Panc1 (cell line): ENCODE results near the gene XXYLT1. TPM values are rescaled to one million over a fixed set of nuclear protein-coding genes. Genes with fewer than 3 reads are reported as not detected.

Experiments used
- ATAC-seq: fragments of 200-7000 bp; cut with Tn5 transposase; 2 replicates; pipeline ENCODE4 v1.9.1; 2020; ENCODE audit warnings: mild to moderate bottlenecking, moderate library complexity
- BruUV-seq: library from RNA; stranded (reverse); fragments of 400-500 nt; replicated peaks from 2 replicates; lab custom pipeline; 2021; lab: Mats Ljungman, UMichigan
- CTCF ChIA-PET: fragments of 300-600 bp; sonication (Branson Sonifier 250); formaldehyde crosslinking; loops from one replicate; lab custom pipeline; 2022; ENCODE audit warnings: antibody characterized with exemption; lab: Charles Lee
- POLR2A ChIA-PET: fragments of 300-600 bp; sonication (Branson Sonifier 250); formaldehyde crosslinking; loops from one replicate; lab custom pipeline; 2022; ENCODE audit warnings: antibody characterized with exemption; lab: Charles Lee
- DNase-seq: peaks from one replicate; pipeline ENCODE4 v3.0.0-alpha.2; 2010; ENCODE audit warnings: low read depth, low spot score
- H3K27ac ChIP-seq: 2 replicates; pipeline ENCODE4 v1.5.1; 2011; ENCODE audit warnings: mild to moderate bottlenecking, low read length, inconsistent platforms
- H3K27me3 ChIP-seq: fragments of 200-500 bp; sonication (Bioruptor generic); 2 replicates; pipeline ENCODE4 v1.6.0; 2014; ENCODE audit warnings: low read length, inconsistent platforms; ENCODE audit not compliant: control insufficient read depth, insufficient read depth
- H3K36me3 ChIP-seq: fragments of 200-500 bp; sonication (Bioruptor generic); 2 replicates; pipeline ENCODE4 v1.5.1; 2014; ENCODE audit warnings: inconsistent platforms, mild to moderate bottlenecking, low read length, moderate library complexity; ENCODE audit not compliant: control insufficient read depth, insufficient read depth
- H3K4me1 ChIP-seq: 2 replicates; pipeline ENCODE4 v1.5.1; 2011; ENCODE audit warnings: inconsistent platforms, mild to moderate bottlenecking, low read length, moderate library complexity; ENCODE audit not compliant: control insufficient read depth, insufficient read depth
- H3K4me3 ChIP-seq, 2 experiments: 2 replicates each; pipeline ENCODE4 v1.5.1; 2011 to 2012; ENCODE audit warnings: low read depth in 2 of 2, low read length in 2 of 2, mild to moderate bottlenecking in 2 of 2, inconsistent platforms in 1 of 2, moderate library complexity in 1 of 2
- H3K9me3 ChIP-seq: fragments of 200-500 bp; sonication (Bioruptor generic); 2 replicates; pipeline ENCODE4 v1.5.1; 2014; ENCODE audit warnings: low read depth, mild to moderate bottlenecking, inconsistent platforms, low read length, moderate library complexity; ENCODE audit not compliant: control insufficient read depth, insufficient read depth
- POLR2AphosphoS5 ChIP-seq: IDR thresholded peaks from 2 replicates; pipeline ENCODE4 v1.6.1; 2012; ENCODE audit warnings: mild to moderate bottlenecking, low read depth, low read length, moderate library complexity
- SIN3A ChIP-seq: IDR thresholded peaks from 2 replicates; pipeline ENCODE4 v1.6.1; 2012; ENCODE audit warnings: low read depth, mild to moderate bottlenecking, low read length, moderate library complexity, borderline replicate concordance; ENCODE audit not compliant: insufficient read depth
- TCF7L2 ChIP-seq: IDR thresholded peaks from 2 replicates; pipeline ENCODE4 v1.6.1; 2011; ENCODE audit warnings: mild to moderate bottlenecking, low read depth, low read length, inconsistent platforms
- in situ Hi-C: cut with HindIII; loops from 2 replicates; pipeline ENCODE4 v1.10.0; 2016; ENCODE audit warnings: low sequenced_read_pairs, low pct_unique_long_range_greater_than_20kb
- intact Hi-C: fragments of 100-400 bp; cut with micrococcal nuclease; formaldehyde crosslinking; loops from one replicate; pipeline ENCODE4 v1.10.0; 2022; ENCODE audit not compliant: unreplicated experiment
- total RNA-seq: library from RNA; stranded (reverse); gene quantifications from one replicate; pipeline ENCODE4 v1.2.1, GENCODE V29; 2021; ENCODE audit not compliant: unreplicated experiment
- TF ChIP-seq, protein P1 (sequence below), 2 experiments: IDR thresholded peaks; 2 replicates each; pipeline ENCODE4 v1.6.1; 2011 to 2012; ENCODE audit warnings: low read depth in 2 of 2, control low read depth in 1 of 2, low read length in 1 of 2, mild to moderate bottlenecking in 1 of 2, moderate library complexity in 1 of 2; ENCODE audit not compliant: insufficient read depth in 1 of 2
- TF ChIP-seq, protein P2 (sequence below): fragments of 450-650 bp; IDR thresholded peaks from 2 replicates; pipeline ENCODE4 v1.5.1; 2017; ENCODE audit warnings: mild to moderate bottlenecking

Gene XXYLT1
- total RNA-seq, 1 experiment from 2014 or later, result 26.0 TPM

DNA sequence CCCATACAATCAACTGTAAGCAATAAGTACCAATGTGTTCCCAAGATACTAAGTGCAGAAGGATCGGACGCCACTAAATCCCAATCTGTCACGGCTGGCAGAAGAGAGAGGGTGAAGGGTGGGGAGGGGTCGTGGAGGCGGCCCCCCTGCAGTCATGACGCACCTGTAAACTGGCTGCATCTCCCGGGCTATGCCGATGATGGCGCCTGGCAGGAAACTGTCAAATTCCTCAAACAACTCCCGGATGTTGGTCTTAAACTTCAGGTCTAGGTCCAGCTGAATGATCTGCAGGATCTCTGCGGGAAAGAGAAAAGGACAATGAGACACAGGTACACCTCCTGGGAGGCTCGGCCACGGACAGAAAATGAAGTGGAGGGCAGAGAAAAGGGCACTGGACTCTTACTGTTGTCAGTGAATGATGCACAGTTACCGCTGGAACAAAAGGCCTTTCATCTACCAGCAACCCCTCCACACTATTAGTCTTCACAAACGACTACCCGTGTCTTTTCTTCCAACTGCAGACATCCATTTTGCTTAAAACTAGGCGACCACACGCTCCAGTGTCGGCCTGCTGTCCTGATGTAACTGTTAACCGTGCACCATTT is 114.6 kb downstream of the XXYLT1 start:
- BruUV-seq, result no TSS peak
- TF ChIP-seq TCF7L2, result no peak
- TF ChIP-seq SIN3A, result no peak
- TF ChIP-seq, protein P1, sequence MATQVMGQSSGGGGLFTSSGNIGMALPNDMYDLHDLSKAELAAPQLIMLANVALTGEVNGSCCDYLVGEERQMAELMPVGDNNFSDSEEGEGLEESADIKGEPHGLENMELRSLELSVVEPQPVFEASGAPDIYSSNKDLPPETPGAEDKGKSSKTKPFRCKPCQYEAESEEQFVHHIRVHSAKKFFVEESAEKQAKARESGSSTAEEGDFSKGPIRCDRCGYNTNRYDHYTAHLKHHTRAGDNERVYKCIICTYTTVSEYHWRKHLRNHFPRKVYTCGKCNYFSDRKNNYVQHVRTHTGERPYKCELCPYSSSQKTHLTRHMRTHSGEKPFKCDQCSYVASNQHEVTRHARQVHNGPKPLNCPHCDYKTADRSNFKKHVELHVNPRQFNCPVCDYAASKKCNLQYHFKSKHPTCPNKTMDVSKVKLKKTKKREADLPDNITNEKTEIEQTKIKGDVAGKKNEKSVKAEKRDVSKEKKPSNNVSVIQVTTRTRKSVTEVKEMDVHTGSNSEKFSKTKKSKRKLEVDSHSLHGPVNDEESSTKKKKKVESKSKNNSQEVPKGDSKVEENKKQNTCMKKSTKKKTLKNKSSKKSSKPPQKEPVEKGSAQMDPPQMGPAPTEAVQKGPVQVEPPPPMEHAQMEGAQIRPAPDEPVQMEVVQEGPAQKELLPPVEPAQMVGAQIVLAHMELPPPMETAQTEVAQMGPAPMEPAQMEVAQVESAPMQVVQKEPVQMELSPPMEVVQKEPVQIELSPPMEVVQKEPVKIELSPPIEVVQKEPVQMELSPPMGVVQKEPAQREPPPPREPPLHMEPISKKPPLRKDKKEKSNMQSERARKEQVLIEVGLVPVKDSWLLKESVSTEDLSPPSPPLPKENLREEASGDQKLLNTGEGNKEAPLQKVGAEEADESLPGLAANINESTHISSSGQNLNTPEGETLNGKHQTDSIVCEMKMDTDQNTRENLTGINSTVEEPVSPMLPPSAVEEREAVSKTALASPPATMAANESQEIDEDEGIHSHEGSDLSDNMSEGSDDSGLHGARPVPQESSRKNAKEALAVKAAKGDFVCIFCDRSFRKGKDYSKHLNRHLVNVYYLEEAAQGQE (IDR thresholded peaks at IDR 0.05; ENCODE audit: insufficient read depth in 1 of 2, low read depth in 2 of 2, low read length in 1 of 2), result no peak
- no peak for TF ChIP-seq POLR2AphosphoS5
- TF ChIP-seq, protein P2, sequence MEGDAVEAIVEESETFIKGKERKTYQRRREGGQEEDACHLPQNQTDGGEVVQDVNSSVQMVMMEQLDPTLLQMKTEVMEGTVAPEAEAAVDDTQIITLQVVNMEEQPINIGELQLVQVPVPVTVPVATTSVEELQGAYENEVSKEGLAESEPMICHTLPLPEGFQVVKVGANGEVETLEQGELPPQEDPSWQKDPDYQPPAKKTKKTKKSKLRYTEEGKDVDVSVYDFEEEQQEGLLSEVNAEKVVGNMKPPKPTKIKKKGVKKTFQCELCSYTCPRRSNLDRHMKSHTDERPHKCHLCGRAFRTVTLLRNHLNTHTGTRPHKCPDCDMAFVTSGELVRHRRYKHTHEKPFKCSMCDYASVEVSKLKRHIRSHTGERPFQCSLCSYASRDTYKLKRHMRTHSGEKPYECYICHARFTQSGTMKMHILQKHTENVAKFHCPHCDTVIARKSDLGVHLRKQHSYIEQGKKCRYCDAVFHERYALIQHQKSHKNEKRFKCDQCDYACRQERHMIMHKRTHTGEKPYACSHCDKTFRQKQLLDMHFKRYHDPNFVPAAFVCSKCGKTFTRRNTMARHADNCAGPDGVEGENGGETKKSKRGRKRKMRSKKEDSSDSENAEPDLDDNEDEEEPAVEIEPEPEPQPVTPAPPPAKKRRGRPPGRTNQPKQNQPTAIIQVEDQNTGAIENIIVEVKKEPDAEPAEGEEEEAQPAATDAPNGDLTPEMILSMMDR, result no peak
- Histone ChIP-seq H3K4me1 (peaks cover 54% of the 10 kb centered on the region), H3K27ac (peak overlapping the region; percentile 36; the same call in 1 of the 2 replicates), H3K9me3 (no peaks in the 10 kb centered on the region), H3K4me3 (no peak overlapping the region), H3K27me3 (no peaks in the 10 kb centered on the region), H3K36me3 (no peaks in the 10 kb centered on the region)
- ATAC-seq, result no peak
- intact Hi-C loops, result loop anchor here (10.0 kb wide), 1 partner anchor 98 kb away; no protein-coding TSS in a partner anchor
- in situ Hi-C loops, result no loop called here
- no peak for DNase-seq
- POLR2A ChIA-PET, result no interaction called here
- CTCF ChIA-PET, result interaction anchor here (0.6 kb wide), 1 partner anchor 106 kb away, joined by 3 read pairs; no protein-coding TSS in a partner anchor

DNA sequence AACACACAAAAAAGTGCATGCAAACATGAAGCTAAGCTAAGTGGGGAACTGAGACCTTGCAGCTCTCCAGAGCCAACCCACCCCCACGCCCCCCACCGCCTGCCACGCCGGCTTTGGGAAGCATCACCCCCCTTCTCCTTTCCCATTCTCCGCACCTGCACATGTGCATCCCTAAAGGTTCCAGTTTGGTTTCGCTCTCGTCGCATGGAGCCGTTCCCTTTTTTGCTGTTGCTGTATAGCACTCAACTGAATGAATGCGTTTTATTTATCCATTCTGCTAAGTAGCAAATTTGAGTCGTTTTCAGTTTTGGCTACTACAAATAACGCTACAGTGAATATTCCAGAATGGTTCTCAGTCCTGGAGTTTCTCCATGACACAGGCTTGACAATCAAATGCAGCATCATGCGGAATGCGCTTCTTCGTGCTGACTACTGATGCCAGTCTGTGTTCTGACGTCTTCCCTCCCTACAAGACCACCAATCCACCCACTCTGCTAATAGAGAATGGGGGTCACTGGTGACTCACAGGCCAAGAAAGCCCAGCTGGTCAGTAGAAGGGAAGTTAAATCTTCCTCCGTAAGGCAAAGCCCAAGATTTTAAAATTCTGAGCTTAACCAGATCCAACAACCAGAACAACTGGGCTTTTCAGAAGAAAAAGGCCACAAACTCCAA is 115.3 kb downstream of the XXYLT1 start:
- in situ Hi-C loops, result no loop called here
- H3K9me3 ChIP-seq, result no peaks in the 10 kb centered on the region
- H3K36me3 ChIP-seq, result no peaks in the 10 kb centered on the region
- intact Hi-C loops, result loop anchor here (10.0 kb wide), 1 partner anchor 99 kb away; no protein-coding TSS in a partner anchor
- no peak overlapping the region for H3K4me3 ChIP-seq
- ChIA-PET POLR2A (interaction anchor here (0.6 to 0.7 kb wide), 2 partner anchors 120 to 175 kb away, joined by 3 to 4 read pairs; no protein-coding TSS in a partner anchor), CTCF (interaction anchor here (0.6 kb wide), 1 partner anchor 107 kb away, joined by 3 read pairs; no protein-coding TSS in a partner anchor)
- no TSS peak for BruUV-seq
- ATAC-seq (no peak), DNase-seq (no peak)
- H3K27me3 ChIP-seq, result no peaks in the 10 kb centered on the region
- H3K27ac ChIP-seq, result peak overlapping the region; percentile 36
- H3K4me1 ChIP-seq, result peaks cover 59% of the 10 kb centered on the region
- TF ChIP-seq POLR2AphosphoS5 (no peak), TCF7L2 (no peak), SIN3A (no peak)
- TF ChIP-seq, protein P2, result no peak
- TF ChIP-seq, protein P1 (IDR thresholded peaks at IDR 0.05; ENCODE audit: insufficient read depth in 1 of 2, low read depth in 2 of 2, low read length in 1 of 2), result no peak
